GM19193 (cell line): ENCODE results near the gene GRM4.

Experiments used
- POLR2A ChIP-seq: IDR thresholded peaks from 4 replicates; pipeline ENCODE4 v1.6.1; 2011; ENCODE audit not compliant: insufficient read depth, insufficient read length; ENCODE audit errors: extremely low read depth

Gene GRM4

DNA sequence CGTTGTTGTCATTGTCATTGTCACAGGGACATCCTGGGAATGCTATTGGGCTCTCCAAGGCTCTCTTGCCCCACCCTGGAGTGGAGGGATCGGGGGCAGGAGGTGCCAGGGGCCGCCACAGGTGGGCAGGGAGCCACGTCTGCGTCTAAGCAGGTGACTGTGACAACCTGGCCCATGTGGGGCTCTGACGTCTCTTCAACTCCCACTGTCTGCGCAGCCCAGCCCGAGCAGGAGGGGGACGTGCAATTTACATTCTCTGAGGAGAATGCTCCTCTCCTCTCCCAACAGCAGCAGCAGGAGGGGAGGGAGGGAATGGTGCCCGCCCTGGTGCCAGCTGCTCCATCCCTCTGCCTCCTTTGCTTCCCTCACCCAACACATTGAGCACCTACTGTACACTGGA is 50.1 kb downstream of the GRM4 start:
- TF ChIP-seq POLR2A, result no peak

- TF ChIP-seq POLR2A, result no peak
Measured at GRCh38 chr6:34095136-34095505, 50.8 kb downstream of the GRM4 start.

- no peak for TF ChIP-seq POLR2A
Measured at GRCh38 chr6:34094474-34095135, 51.3 kb downstream of the GRM4 start.

DNA sequence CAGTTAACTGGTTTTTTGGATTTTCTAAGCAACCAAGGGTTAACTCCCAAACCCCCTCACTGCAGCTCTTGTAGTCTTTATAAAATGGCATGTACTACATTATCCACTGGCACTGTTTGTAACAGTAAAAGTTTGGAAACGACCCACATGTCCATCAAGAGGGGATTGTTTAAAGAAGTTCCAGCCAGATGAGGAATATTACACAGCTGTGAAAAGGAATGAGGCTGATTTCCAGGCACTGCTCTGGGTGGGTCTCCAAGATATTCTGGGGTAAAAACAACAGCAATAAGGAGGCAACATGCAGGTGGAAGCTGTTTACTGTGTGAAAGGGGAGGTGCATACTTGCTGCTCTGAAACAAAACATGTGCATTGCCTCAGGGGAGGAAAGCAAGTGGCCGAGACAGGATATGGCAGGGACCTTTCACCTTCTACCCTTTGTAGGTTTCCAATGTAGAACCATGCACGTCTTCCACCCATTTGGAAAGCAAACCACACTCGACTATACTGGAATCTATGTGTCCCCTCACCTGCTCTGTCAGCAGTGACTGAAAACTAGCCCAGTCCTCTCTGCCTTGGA is 51.9 kb downstream of the GRM4 start:
- no peak for TF ChIP-seq POLR2A

DNA sequence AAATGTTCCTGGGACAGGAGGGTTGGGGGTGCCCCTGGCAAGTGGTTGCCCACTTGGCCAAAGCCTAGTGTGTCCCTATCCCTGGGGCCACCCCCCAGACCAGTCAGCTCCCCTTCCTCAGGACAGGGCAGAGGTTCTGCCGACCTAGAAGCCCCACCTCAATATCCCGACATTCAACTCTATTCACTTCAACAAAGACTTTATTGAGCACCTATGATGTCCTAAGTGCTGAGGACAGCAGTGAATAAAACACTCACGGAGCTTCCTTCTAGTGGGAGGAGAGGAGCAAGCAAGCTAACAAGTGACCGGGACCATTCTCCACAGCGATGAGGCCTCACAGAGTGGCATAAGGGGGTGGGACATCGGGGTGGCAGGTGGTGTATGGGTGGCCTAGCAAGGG is 52.7 kb downstream of the GRM4 start:
- no peak for TF ChIP-seq POLR2A

GRCh38 chr6:34092631-34093030 is 53.3 kb downstream of the GRM4 start:
- TF ChIP-seq POLR2A, result no peak

DNA sequence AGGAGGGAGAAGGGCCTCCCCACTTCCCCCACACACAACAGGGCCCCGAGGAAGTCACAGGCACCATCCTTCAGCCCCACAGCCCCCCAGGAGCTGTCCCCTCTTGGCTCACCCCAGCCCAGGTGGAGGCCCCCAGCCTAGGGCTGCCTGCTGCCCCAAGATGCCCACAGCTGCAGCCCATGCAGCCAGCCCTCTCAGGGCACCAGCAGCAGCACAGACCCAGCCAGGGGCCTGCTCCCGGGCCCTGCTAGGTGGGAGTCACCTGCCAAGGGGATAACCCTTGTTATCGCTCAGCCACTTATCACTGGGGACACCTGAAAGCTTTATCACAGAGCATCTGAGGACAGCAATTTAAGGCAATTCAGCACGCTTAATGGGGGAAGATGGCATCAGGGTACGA is 55.0 kb downstream of the GRM4 start:
- no peak for TF ChIP-seq POLR2A

DNA sequence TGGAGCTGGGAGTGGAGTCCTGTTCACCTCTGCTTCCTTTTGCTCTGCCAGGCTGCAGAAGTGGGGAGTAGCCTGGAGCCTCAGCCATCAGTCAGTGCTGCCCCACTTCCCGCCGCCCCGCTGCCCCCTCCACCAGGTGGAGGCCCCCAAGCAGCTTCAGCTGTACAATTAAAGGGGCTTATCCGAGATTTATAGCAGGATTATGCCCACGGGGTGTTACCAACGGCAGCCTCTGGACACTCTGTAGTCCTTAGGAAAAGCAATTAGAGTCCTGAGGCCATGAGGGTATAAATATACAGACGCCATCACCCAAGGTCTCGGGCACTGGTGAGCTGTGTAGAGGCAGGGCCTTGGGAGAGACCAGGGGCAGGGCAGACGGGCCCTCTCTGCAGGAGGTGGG is 55.4 kb downstream of the GRM4 start:
- TF ChIP-seq POLR2A, result no peak

- TF ChIP-seq POLR2A, result no peak
Measured at GRCh38 chr6:34086558-34086957, 59.3 kb downstream of the GRM4 start.

DNA sequence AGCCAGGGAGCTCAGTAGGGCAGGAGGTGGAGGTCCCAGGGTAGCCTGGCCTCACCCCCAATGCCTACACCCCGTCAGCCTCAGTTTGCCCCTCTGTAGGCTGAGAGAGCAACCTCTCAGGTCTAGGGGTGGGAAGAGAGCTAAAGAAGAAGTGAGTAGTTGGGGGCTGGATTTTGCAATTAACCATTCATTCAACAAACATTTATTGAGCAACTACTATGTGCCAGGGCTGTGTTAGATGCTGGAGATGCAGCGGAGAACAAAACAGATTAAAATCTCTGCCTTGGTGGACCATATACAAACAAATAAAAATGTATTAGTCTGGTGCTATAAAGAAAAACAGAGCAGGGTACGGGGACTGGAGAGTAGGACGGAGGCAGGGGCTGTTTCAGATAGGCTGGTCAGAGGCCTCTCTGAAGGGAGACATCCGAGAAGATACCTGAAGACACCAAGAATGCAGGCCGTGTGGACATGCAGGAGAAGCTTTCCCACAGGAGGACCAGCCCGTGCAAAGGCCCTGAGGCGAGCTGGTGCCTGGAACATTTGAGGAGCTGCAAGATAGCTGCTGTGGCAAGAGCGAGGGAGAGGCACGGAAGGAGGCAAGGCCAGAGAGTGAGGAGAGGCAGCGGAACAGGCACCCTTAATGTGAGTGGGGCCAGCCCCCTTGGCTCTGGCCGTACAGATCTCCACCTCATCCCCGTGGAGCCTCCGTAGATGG is 60.3 kb downstream of the GRM4 start:
- TF ChIP-seq POLR2A, result no peak

- no peak for TF ChIP-seq POLR2A
Measured at GRCh38 chr6:34084591-34085290, 61.1 kb downstream of the GRM4 start.

- no peak for TF ChIP-seq POLR2A
Measured at GRCh38 chr6:34082864-34083626, 62.8 kb downstream of the GRM4 start.

DNA sequence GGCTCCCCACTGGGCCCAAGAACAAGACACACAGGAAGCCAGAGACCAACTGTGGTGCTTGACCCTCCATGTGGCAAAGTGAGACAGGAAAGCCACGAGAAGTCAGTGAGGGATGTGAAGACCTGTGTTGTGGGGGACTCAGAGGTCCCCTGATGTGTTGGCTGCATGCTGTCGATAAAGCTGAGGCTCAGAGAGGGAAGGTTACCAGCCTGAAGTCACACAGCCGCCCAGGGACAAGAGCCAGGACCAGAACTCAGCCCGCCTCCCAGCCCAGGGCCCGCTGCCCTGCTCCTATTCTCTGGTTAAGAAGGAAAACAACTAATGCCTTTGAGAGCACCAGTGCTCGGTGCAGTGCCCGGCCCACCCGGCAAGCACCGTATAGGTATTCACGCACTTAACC is 63.5 kb downstream of the GRM4 start:
- TF ChIP-seq POLR2A, result no peak

DNA sequence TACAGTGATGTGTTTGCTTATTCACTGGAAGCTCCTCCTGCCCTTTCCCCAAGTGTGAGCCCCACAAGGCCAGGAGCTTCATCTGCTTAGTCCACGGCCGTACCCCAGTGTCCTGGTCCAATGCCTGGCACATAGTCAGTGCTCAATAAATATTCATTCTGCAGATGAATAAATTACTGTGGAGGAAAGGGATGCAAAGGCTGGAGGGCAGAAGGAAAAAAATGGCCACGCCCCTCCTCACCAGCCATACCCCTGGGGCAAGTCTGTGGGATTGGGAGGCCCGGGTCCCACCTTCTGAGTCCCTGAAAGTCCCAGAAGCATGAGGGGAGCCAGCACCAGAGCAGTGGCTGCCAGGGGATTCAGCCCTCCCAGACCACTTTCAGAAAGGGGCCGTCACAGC is 65.5 kb downstream of the GRM4 start:
- no peak for TF ChIP-seq POLR2A

DNA sequence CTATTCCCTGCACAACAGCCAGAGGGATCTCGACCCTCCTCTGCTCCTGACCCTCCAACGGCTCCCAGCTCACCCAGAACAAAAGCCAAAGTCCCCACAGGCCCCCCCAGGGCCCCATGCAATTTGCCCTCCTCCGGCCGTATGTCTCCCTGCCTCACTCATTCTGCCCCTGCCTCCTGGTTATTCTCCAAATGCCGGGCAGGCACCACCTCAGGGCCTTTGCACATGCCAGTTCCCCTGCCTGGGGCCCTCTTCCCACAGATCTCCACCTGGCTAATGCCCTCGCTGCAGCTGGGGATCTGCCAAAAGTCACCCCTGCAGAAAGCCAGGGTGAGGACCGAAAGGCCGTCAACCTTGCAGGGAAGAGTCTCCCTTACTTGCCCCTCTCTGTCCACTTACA is 66.0 kb downstream of the GRM4 start:
- no peak for TF ChIP-seq POLR2A

GRCh38 chr6:34075906-34076305 is 70.0 kb downstream of the GRM4 start:
- no peak for TF ChIP-seq POLR2A
